Lung (tissue), 12 donors: ENCODE data around the gene SCARF1. TPM values are rescaled to one million over a fixed set of nuclear protein-coding genes. Genes with fewer than 3 reads are reported as not detected.
A peak's percentile ranks its signal among the peaks of the same experiment; 100 is the strongest.

Experiments used
- ATAC-seq: fragments of 200-7000 bp; cut with Tn5 transposase; one replicate; pipeline ENCODE4 v1.9.1; 2020; ENCODE audit warnings: moderate number of reproducible peaks; ENCODE audit not compliant: insufficient read depth, low FRiP score
- DNase-seq, 3 donors: peaks; one replicate each; pipeline ENCODE4 v3.0.0-alpha.2; 2013 to 2017
- H3K27ac ChIP-seq, 2 donors: one replicate each; pipeline ENCODE4 v1.5.1; 2013; ENCODE audit warnings: mild to moderate bottlenecking in 2 of 2, moderate library complexity in 2 of 2, control low read depth in 1 of 2, inconsistent platforms in 1 of 2, low read depth in 1 of 2, low read length in 1 of 2
- H3K27me3 ChIP-seq, 3 donors: one replicate each; pipeline ENCODE4 v1.5.1; 2013; ENCODE audit warnings: low read length in 2 of 3; ENCODE audit not compliant: control insufficient read depth in 3 of 3, insufficient read depth in 3 of 3
- H3K36me3 ChIP-seq, 4 donors: one replicate each; pipeline ENCODE4 v1.5.1; 2013; ENCODE audit warnings: low read length in 4 of 4, mild to moderate bottlenecking in 1 of 4, moderate library complexity in 1 of 4; ENCODE audit not compliant: control insufficient read depth in 4 of 4, insufficient read depth in 4 of 4
- H3K4me1 ChIP-seq, 5 donors: one replicate each; pipeline ENCODE4 v1.5.1; 2013; ENCODE audit warnings: low read length in 5 of 5, mild to moderate bottlenecking in 2 of 5, moderate library complexity in 1 of 5; ENCODE audit not compliant: control insufficient read depth in 5 of 5, insufficient read depth in 5 of 5
- H3K4me3 ChIP-seq: one replicate; pipeline ENCODE4 v1.5.1; 2013; ENCODE audit warnings: mild to moderate bottlenecking, control low read depth, moderate library complexity
- H3K9ac ChIP-seq, 2 donors: one replicate each; pipeline ENCODE4 v1.5.1; 2013; ENCODE audit warnings: low read length in 2 of 2, control low read depth in 1 of 2; ENCODE audit not compliant: insufficient read depth in 1 of 2
- H3K9me3 ChIP-seq, 4 donors: one replicate each; pipeline ENCODE4 v1.5.1; 2013; ENCODE audit warnings: low read length in 3 of 4, mild to moderate bottlenecking in 1 of 4, moderate library complexity in 1 of 4; ENCODE audit not compliant: control insufficient read depth in 4 of 4, insufficient read depth in 3 of 4
- CTCF ChIP-seq: IDR thresholded peaks from 2 replicates; pipeline ENCODE4 v1.5.1; 2012; ENCODE audit warnings: mild to moderate bottlenecking; ENCODE audit errors: control extremely low read depth, extremely low read depth
- WGBS, 2 donors: extraction: QIAGEN DNeasy Blood & Tissue Kit; methylation state at CpG; one replicate each; pipeline ENCODE4 v1.1.7; 2013; 5-methylcytosine and 5-hydroxymethylcytosine counted together
- polyA plus RNA-seq, 2 donors: library from polyadenylated mRNA; stranded (reverse); fragments of 200-250 nt; gene quantifications; one replicate each; pipeline ENCODE4 v1.2.1, GENCODE V29; 2013
- total RNA-seq, 2 donors: library from RNA; depleted of rRNA in 1 of 2; stranded (reverse); fragments of >200 nt in 1 of 2; gene quantifications; one replicate each; pipeline ENCODE4 v1.2.1, GENCODE V29; 2014 to 2021
- donor health status: control.
- donor health status: control.
- donor health status: Bipolar disorder and iron deficiency.
- donor health status: healthy.
- donor health status: DM: yes; HTN: yes; CAD: no.

Gene SCARF1
- total and polyA plus RNA-seq, 4 donors, result 17.1 to 39.7 (median 29.4) TPM

GRCh38 chr17:1597861-1598342 is 47.6 kb downstream of the SCARF1 start:
- peaks cover 0 to 4% (median 0%) of the 10 kb centered on the region in 4 donors for H3K9me3 ChIP-seq
- H3K4me3 ChIP-seq, result no peak overlapping the region
- H3K36me3 ChIP-seq, result peaks cover 0 to 9% (median 0%) of the 10 kb centered on the region in 4 donors
- peak in 2 of 3 donors; percentile 28 to 64 for DNase-seq
- peak overlapping the region in 1 of 2 donors; percentile 66 for H3K27ac ChIP-seq
- no peak for ATAC-seq
- no peak overlapping the region for H3K9ac ChIP-seq
- 69 to 89% methylated on average over 14 of the region's 14 CpGs for WGBS, 2 donors
- no peaks in the 10 kb centered on the region for H3K4me1 ChIP-seq
- H3K27me3 ChIP-seq, result no peaks in the 10 kb centered on the region
- TF ChIP-seq CTCF, result no peak

- Histone ChIP-seq H3K4me1 (peaks cover 0 to 7% (median 0%) of the 10 kb centered on the region in 5 donors), H3K9ac (no peak overlapping the region), H3K9me3 (no peaks in the 10 kb centered on the region), H3K36me3 (peaks cover 0 to 22% (median 0%) of the 10 kb centered on the region in 4 donors), H3K4me3 (no peak overlapping the region), H3K27me3 (no peaks in the 10 kb centered on the region), H3K27ac (no peak overlapping the region)
- DNase-seq, result no peak
- no peak for ATAC-seq
- WGBS, 2 donors, result 92 to 95% methylated on average over 5 of the region's 5 CpGs
- TF ChIP-seq CTCF, result no peak
Observed at GRCh38 chr17:1593630-1593931, 52.0 kb downstream of the SCARF1 start.

- WGBS, 2 donors, result 40 to 67% methylated on average over 23 to 25 of the region's 25 CpGs
- Histone ChIP-seq H3K36me3 (peaks cover 0 to 23% (median 0%) of the 10 kb centered on the region in 4 donors), H3K27ac (no peak overlapping the region), H3K4me3 (no peak overlapping the region), H3K9ac (no peak overlapping the region), H3K9me3 (no peaks in the 10 kb centered on the region), H3K27me3 (no peaks in the 10 kb centered on the region), H3K4me1 (peaks cover 0 to 7% (median 0%) of the 10 kb centered on the region in 5 donors)
- TF ChIP-seq CTCF, result no peak
- ATAC-seq, result no peak
- DNase-seq, result no peak
Observed at GRCh38 chr17:1592751-1593629, 52.5 kb downstream of the SCARF1 start.
